HepG2 (cell line): ENCODE data around the gene TK1. TPM values are rescaled to one million over a fixed set of nuclear protein-coding genes. Genes with fewer than 3 reads are reported as not detected.

Experiments used
- GZF1 ChIP-seq: sonication (generic); formaldehyde crosslinking; IDR thresholded peaks from 2 replicates; pipeline ENCODE4 v1.5.1; 2020; ENCODE audit warnings: mild to moderate bottlenecking, missing genetic modification reagents
- JARID2 ChIP-seq: sonication (generic); formaldehyde crosslinking; IDR thresholded peaks from 2 replicates; pipeline ENCODE4 v1.8.1; 2023; ENCODE audit warnings: missing genetic modification reagents, inconsistent platforms; ENCODE audit not compliant: insufficient replicate concordance
- THYN1 ChIP-seq: sonication (generic); formaldehyde crosslinking; IDR thresholded peaks from 2 replicates; pipeline ENCODE4 v1.8.1; 2023; ENCODE audit warnings: low read depth, mild to moderate bottlenecking, moderate library complexity, missing genetic modification reagents, borderline replicate concordance
- ZFX ChIP-seq: sonication (generic); formaldehyde crosslinking; IDR thresholded peaks from 2 replicates; pipeline ENCODE4 v1.4.0; 2020; ENCODE audit warnings: mild to moderate bottlenecking, low read depth, missing genetic modification reagents, moderate library complexity
- ZNF430 ChIP-seq: sonication (generic); formaldehyde crosslinking; IDR thresholded peaks from 2 replicates; pipeline ENCODE4 v1.9.0; 2021; ENCODE audit warnings: mild to moderate bottlenecking, missing genetic modification reagents
- ZNF720 ChIP-seq: sonication (generic); formaldehyde crosslinking; IDR thresholded peaks from 2 replicates; pipeline ENCODE4 v1.4.0; 2020; ENCODE audit warnings: missing genetic modification reagents
- polyA plus RNA-seq, 8 experiments: library from polyadenylated mRNA; depleted of rRNA in 3 of 8; stranded (reverse) in 7 of 8; unstranded in 1 of 8; fragments of >200 nt; fragmentation: Illumina TruSeq in 4 of 8; extraction: Trizol in 4 of 8; gene quantifications; 2 replicates each; pipeline versions ENCODE4 v1.2.1 to v1.2.3, GENCODE V29; 2011 to 2016; ENCODE audit warnings: low read depth in 4 of 8, missing spikeins in 1 of 8, mixed read lengths in 1 of 8; ENCODE audit not compliant: insufficient read depth in 1 of 8
- total RNA-seq, 5 experiments: library from RNA; depleted of rRNA; stranded (reverse); fragments of >200 nt; fragmentation: Illumina TruSeq; extraction: Trizol; gene quantifications; 2 replicates each; pipeline ENCODE4 v1.2.3, GENCODE V29; 2016; ENCODE audit warnings: low read depth in 1 of 5
- TF ChIP-seq, protein P1 (sequence below): sonication (generic); formaldehyde crosslinking; IDR thresholded peaks from 2 replicates; pipeline ENCODE4 v1.5.0; 2020; ENCODE audit warnings: mild to moderate bottlenecking, missing genetic modification reagents, borderline replicate concordance
- TF ChIP-seq, protein P2 (sequence below): sonication (generic); formaldehyde crosslinking; IDR thresholded peaks from 2 replicates; pipeline ENCODE4 v1.4.0; 2020; ENCODE audit warnings: missing genetic modification reagents, borderline replicate concordance
- TF ChIP-seq, protein P3 (sequence below): sonication (generic); formaldehyde crosslinking; IDR thresholded peaks from 2 replicates; pipeline ENCODE4 v1.4.0; 2020; ENCODE audit warnings: mild to moderate bottlenecking, missing genetic modification reagents
- TF ChIP-seq, protein P4 (sequence below): sonication (generic); formaldehyde crosslinking; IDR thresholded peaks from 2 replicates; pipeline ENCODE4 v1.4.0; 2020; ENCODE audit warnings: missing genetic modification reagents

Gene TK1
- total and polyA plus RNA-seq, 2 of the 13 experiments (the other 11 are each of a cell fraction or from before 2014, with no cell fraction given) = 45.0 to 96.0 TPM

DNA sequence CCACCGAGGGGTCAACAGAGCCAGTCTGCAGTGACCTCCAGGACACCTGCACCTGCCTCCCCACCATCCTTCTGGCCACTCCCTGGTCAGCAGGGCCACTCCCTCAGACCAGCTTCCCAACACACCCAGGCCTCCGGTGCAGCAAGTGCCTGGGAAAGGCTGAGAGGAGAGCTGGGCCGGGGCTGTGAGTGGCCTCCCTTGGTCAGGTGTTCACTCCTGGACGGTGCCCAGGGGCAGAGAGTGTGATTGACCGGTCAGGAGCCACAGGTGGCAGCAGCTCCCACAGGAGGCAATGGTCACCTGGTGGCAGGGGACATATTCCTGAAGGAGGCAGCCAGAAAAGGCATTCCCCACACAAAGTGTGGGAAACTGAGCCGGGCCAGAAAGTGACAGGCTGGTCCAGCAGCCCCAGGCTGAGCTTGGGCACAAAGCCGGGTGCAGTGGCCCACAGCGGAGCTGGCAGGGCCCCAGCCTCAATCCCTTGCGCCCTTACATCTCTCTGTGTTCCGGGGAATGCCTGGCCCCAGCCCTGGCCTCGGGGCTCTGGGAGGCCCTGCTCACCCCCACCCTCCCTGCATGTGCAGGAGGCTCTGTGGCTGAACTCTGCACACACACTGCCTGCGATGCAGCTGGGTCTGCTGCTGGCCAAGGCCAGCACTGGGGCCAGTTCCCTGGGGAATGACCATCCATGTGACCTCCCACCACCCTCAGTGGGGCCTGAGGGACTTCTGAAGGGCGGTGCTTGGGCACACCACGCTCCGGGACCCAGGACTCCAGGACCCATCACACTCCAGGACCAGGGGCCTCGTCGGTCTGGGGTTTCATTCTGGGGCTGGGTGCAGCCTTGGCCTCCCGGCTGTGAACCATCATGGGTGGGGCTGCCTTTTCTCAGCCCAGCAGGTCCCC, 41.9 kb downstream of the TK1 start (continued):
- TF ChIP-seq, protein P1, sequence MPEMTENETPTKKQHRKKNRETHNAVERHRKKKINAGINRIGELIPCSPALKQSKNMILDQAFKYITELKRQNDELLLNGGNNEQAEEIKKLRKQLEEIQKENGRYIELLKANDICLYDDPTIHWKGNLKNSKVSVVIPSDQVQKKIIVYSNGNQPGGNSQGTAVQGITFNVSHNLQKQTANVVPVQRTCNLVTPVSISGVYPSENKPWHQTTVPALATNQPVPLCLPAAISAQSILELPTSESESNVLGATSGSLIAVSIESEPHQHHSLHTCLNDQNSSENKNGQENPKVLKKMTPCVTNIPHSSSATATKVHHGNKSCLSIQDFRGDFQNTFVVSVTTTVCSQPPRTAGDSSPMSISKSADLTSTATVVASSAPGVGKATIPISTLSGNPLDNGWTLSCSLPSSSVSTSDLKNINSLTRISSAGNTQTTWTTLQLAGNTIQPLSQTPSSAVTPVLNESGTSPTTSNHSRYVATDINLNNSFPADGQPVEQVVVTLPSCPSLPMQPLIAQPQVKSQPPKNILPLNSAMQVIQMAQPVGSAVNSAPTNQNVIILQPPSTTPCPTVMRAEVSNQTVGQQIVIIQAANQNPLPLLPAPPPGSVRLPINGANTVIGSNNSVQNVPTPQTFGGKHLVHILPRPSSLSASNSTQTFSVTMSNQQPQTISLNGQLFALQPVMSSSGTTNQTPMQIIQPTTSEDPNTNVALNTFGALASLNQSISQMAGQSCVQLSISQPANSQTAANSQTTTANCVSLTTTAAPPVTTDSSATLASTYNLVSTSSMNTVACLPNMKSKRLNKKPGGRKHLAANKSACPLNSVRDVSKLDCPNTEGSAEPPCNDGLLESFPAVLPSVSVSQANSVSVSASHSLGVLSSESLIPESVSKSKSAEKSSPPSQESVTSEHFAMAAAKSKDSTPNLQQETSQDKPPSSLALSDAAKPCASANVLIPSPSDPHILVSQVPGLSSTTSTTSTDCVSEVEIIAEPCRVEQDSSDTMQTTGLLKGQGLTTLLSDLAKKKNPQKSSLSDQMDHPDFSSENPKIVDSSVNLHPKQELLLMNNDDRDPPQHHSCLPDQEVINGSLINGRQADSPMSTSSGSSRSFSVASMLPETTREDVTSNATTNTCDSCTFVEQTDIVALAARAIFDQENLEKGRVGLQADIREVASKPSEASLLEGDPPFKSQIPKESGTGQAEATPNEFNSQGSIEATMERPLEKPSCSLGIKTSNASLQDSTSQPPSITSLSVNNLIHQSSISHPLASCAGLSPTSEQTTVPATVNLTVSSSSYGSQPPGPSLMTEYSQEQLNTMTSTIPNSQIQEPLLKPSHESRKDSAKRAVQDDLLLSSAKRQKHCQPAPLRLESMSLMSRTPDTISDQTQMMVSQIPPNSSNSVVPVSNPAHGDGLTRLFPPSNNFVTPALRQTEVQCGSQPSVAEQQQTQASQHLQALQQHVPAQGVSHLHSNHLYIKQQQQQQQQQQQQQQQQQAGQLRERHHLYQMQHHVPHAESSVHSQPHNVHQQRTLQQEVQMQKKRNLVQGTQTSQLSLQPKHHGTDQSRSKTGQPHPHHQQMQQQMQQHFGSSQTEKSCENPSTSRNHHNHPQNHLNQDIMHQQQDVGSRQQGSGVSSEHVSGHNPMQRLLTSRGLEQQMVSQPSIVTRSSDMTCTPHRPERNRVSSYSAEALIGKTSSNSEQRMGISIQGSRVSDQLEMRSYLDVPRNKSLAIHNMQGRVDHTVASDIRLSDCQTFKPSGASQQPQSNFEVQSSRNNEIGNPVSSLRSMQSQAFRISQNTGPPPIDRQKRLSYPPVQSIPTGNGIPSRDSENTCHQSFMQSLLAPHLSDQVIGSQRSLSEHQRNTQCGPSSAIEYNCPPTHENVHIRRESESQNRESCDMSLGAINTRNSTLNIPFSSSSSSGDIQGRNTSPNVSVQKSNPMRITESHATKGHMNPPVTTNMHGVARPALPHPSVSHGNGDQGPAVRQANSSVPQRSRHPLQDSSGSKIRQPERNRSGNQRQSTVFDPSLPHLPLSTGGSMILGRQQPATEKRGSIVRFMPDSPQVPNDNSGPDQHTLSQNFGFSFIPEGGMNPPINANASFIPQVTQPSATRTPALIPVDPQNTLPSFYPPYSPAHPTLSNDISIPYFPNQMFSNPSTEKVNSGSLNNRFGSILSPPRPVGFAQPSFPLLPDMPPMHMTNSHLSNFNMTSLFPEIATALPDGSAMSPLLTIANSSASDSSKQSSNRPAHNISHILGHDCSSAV (CRISPR knock-in tag) = no peak
- peak; percentile 89 for TF ChIP-seq ZFX
- peak; percentile 76; the same call in 1 of the 2 replicates for TF ChIP-seq ZNF430 (CRISPR knock-in tag)
- TF ChIP-seq, protein P2, sequence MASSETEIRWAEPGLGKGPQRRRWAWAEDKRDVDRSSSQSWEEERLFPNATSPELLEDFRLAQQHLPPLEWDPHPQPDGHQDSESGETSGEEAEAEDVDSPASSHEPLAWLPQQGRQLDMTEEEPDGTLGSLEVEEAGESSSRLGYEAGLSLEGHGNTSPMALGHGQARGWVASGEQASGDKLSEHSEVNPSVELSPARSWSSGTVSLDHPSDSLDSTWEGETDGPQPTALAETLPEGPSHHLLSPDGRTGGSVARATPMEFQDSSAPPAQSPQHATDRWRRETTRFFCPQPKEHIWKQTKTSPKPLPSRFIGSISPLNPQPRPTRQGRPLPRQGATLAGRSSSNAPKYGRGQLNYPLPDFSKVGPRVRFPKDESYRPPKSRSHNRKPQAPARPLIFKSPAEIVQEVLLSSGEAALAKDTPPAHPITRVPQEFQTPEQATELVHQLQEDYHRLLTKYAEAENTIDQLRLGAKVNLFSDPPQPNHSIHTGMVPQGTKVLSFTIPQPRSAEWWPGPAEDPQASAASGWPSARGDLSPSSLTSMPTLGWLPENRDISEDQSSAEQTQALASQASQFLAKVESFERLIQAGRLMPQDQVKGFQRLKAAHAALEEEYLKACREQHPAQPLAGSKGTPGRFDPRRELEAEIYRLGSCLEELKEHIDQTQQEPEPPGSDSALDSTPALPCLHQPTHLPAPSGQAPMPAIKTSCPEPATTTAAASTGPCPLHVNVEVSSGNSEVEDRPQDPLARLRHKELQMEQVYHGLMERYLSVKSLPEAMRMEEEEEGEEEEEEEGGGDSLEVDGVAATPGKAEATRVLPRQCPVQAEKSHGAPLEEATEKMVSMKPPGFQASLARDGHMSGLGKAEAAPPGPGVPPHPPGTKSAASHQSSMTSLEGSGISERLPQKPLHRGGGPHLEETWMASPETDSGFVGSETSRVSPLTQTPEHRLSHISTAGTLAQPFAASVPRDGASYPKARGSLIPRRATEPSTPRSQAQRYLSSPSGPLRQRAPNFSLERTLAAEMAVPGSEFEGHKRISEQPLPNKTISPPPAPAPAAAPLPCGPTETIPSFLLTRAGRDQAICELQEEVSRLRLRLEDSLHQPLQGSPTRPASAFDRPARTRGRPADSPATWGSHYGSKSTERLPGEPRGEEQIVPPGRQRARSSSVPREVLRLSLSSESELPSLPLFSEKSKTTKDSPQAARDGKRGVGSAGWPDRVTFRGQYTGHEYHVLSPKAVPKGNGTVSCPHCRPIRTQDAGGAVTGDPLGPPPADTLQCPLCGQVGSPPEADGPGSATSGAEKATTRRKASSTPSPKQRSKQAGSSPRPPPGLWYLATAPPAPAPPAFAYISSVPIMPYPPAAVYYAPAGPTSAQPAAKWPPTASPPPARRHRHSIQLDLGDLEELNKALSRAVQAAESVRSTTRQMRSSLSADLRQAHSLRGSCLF = 0 out of 2 replicates have a peak, but pooled peaks have one; percentile 64
- no peak for TF ChIP-seq ZNF720 (CRISPR knock-in tag)
- TF ChIP-seq, protein P3, sequence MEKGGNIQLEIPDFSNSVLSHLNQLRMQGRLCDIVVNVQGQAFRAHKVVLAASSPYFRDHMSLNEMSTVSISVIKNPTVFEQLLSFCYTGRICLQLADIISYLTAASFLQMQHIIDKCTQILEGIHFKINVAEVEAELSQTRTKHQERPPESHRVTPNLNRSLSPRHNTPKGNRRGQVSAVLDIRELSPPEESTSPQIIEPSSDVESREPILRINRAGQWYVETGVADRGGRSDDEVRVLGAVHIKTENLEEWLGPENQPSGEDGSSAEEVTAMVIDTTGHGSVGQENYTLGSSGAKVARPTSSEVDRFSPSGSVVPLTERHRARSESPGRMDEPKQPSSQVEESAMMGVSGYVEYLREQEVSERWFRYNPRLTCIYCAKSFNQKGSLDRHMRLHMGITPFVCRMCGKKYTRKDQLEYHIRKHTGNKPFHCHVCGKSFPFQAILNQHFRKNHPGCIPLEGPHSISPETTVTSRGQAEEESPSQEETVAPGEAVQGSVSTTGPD = peak; percentile 75
- TF ChIP-seq, protein P4, sequence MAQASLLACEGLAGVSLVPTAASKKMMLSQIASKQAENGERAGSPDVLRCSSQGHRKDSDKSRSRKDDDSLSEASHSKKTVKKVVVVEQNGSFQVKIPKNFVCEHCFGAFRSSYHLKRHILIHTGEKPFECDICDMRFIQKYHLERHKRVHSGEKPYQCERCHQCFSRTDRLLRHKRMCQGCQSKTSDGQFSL = peak; percentile 86
- TF ChIP-seq THYN1 (CRISPR knock-in tag) = no peak
- peak; percentile 75; the same call in 1 of the 2 replicates for TF ChIP-seq GZF1 (CRISPR knock-in tag)
- no peak for TF ChIP-seq JARID2 (CRISPR knock-in tag)
